ENCODE measurements around the gene CFAP97D2.
"Not testable (repeated sequence)": the region's sequence is repeated elsewhere in the genome, so short reads cannot be mapped to it uniquely, and the experiment has no call there.

CFAP97D2 gene

GRCh38 chr13:114179087-114179658 lies at the start of gene CFAP97D2:
CFAP97D2 (plus strand) TSS chr13:114179257; CDS start chr13:114179331, 74 bp downstream.
- no peak for DNase-seq

GRCh38 chr13:114129649-114130062 lies 49.4 kb upstream of the CFAP97D2 start:
- no peak for DNase-seq

GRCh38 chr13:114130131-114130836 lies 48.8 kb upstream of the CFAP97D2 start:
- no peak for DNase-seq

DNA sequence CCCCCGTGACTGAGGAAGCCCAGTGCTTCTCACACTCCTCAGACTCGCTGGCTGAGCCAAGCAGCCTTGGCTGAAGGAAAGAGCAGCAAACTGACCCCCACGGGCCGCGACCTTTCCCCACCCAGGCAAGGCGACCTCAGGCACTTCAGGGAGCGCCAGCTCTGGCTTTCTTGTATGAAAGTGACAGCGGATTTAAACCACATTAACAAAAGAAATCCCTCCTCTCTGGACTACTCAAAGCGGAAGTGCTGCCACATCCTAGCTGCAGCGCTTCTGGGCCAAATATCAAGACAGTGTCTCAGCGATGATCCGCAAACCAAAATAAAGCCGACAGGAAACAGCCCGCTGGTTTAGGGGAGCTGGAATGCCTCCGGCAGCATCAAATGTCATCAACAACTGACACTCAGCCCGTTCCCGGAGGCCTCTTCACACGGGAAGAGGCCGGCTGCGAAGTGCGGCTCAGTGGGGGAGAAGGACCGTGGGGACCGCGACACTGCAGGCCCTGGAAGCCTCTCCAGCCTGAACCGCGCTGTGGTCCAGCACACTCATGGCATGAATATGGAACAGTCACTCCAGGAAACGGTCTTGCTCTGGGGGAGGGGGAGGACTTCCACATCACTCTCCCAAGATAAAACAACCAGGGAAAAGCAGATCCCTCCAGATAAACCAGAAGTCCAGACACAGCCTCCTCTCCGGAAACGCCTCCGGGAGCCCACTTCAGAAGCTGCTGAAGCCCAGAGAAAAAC lies 48.0 kb upstream of the CFAP97D2 start:
- peak; percentile 76 for DNase-seq

DNA sequence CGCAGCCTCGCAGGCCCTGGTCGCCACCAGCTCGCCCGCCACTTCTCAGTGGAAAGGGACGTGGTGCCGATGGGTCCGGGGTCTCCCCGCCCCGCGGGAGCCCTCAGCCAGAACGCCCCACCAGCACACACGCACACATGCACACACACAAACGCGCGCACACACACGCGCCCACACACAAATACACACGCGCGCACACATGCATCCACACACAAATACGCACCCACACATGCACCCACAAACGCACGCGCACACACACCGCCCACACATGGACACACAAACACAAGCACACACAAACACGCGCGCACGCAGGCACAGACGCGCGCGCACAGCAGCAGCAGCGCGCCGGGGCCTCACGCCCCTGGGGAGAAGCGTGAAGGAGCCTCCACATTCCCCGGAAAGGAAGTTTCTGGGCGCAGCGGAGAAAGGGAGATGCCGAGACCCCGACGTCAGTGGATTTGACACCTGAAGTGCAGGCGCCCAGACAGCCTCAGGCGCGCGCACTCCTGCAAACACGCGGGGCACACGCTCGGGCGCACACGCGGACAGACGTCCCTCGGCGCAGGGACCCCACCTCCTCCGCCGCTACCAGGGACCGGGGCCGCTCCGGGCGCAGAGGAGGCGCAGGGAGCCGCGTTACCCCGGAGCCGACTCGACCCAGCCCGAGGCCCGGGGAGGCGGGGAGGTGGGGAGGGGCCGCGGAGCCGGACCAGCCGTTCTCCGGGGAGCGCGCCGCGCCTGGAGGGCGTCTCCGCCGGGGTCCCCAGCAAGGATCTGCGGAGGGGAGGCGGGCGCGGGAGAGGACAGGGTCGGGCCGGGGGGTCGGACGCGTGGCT lies 47.3 kb upstream of the CFAP97D2 start:
- no peak for DNase-seq

- no peak for DNase-seq
Measured at GRCh38 chr13:114132419-114133121, 46.5 kb upstream of the CFAP97D2 start, which contains the start of gene RASA3. RASA3 (minus strand) TSS chr13:114132623; CDS start chr13:114132489, 134 bp downstream.

- DNase-seq = not testable (repeated sequence)
Measured at GRCh38 chr13:114133126-114133525, 45.9 kb upstream of the CFAP97D2 start.

- not testable (repeated sequence) for DNase-seq
Measured at GRCh38 chr13:114133552-114133951, 45.5 kb upstream of the CFAP97D2 start.

DNA sequence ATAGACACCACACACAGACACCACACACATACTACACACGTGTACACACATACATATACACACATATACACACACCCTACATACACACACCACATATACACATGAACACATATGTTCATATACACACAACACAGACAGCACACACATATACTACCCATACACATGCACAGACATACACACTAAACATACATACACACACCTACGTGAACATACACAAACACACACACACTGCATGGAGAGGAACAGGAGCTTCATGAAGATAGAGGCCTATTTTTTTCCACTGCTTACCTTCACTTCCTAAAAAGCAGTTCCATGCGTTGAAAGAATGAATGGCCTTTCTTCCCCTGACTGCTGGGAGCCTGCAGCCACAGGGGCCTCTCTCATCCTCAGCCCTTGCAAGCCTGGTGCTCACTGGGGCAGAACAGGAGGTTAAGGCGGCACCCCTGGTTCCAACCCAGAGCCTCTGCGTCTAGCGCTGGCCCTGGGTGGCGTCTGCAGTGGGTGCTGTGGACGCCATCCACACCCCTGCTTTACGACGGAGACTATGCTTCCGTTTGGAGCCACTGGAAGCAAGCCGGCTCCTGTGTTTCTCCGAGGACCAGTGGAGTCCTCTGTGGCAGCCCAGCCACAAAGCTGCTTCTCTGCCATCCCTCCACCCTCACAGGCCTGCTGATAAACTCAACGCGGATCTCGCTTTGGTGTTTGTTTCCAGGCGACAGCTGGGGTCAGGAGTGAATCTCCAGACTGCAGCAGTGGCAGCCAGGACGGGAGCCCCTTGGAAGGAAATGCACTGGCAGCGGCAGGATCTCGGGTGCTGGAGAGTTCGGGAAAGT lies 44.7 kb upstream of the CFAP97D2 start:
- DNase-seq = no peak

GRCh38 chr13:114134944-114135610 lies 44.0 kb upstream of the CFAP97D2 start:
- DNase-seq = no peak

- no peak for DNase-seq
Measured at GRCh38 chr13:114135731-114136171, 43.3 kb upstream of the CFAP97D2 start.

- DNase-seq = no peak
Measured at GRCh38 chr13:114136576-114136975, 42.5 kb upstream of the CFAP97D2 start.

GRCh38 chr13:114140131-114140905 lies 38.7 kb upstream of the CFAP97D2 start:
- DNase-seq = peak; percentile 60

- DNase-seq = peak; percentile 52
Measured at GRCh38 chr13:114140906-114141250, 38.2 kb upstream of the CFAP97D2 start.

DNA sequence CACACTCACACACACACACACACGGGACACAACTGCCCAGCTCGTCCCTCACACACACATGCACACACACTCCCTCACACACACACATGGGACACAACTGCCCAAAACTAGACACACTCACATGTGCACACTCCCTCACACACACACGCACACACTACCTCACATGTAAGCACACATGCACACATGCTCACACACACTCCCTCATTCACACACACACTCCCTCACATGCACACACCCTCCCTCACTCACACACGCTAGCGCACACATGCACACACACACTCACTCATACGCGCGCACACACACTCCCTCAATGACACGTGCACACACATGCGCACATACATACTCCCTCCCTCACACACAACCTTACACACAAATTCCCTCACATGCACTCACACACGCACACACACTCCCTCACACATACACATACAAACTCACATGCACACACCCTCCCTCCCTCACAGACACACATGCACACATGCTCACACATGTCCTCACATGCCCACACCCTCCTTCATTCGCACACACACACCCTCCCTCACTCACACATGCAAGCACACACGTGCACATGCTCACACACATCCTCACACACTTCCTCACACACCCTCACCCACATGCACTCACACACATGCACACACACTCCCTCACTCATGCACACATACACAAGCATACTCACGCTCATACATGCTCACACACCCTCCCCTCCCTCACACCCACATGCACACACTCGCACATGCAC lies 37.6 kb upstream of the CFAP97D2 start:
- DNase-seq = no peak

DNA sequence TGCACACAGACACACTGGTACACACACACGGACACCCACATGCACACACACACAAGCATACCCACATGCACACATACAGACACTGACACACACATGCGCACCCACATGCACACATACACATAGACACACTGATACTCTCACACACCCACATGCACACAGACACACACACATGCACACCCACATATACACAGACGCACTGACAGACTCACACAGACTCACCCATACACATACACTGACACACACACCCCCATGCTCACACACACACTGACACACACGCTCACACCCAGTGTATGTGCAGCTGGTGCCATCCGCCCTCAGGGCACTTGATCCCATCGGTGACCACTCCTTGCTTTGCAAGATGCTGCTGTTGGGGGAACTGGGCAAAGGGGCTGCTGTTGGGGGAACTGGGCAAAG lies 36.9 kb upstream of the CFAP97D2 start:
- no peak for DNase-seq

- peak; percentile 92 for DNase-seq
Measured at GRCh38 chr13:114142640-114143490, 36.2 kb upstream of the CFAP97D2 start.

All from CD4-positive, alpha-beta T cell treated with Interleukin-4 for 4 hours (primary cell).